ENCODE results near the gene RPE65.

DNA sequence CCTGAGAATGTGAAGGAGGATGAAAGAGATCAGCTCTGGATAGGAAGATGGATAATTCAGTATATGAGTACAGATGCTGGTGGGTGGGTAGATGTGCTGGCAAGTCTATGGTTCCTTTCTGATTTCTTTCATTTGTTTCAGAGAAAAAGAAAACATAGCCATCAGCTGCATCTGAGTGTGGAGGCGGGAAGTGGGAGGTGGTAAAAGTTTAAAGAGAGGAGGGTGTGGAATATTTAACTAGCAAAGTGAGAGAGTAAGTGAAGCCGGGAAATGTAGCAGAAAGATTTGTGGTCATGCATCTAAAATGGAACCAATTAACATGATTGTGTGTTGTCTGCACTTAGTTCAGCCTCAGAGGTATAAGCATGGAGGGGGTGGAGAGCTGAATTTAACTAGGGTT, 16.4 kb downstream of the RPE65 start:
- TF ChIP-seq, protein P1, sequence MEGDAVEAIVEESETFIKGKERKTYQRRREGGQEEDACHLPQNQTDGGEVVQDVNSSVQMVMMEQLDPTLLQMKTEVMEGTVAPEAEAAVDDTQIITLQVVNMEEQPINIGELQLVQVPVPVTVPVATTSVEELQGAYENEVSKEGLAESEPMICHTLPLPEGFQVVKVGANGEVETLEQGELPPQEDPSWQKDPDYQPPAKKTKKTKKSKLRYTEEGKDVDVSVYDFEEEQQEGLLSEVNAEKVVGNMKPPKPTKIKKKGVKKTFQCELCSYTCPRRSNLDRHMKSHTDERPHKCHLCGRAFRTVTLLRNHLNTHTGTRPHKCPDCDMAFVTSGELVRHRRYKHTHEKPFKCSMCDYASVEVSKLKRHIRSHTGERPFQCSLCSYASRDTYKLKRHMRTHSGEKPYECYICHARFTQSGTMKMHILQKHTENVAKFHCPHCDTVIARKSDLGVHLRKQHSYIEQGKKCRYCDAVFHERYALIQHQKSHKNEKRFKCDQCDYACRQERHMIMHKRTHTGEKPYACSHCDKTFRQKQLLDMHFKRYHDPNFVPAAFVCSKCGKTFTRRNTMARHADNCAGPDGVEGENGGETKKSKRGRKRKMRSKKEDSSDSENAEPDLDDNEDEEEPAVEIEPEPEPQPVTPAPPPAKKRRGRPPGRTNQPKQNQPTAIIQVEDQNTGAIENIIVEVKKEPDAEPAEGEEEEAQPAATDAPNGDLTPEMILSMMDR (IDR thresholded peaks at IDR 0.05), result no peak
- no peak for TF ChIP-seq POLR2AphosphoS5 (IDR thresholded peaks at IDR 0.05; ENCODE audit: low read depth, low read length)
